Panc1 (cell line): ENCODE data around the gene DLGAP5. TPM values are rescaled to one million over a fixed set of nuclear protein-coding genes. Genes with fewer than 3 reads are reported as not detected.

ENCODE experiments used
- ATAC-seq: fragments of 200-7000 bp; cut with Tn5 transposase; 2 replicates; pipeline ENCODE4 v1.9.1; 2020; ENCODE audit warnings: mild to moderate bottlenecking, moderate library complexity
- BruUV-seq: library from RNA; stranded (reverse); fragments of 400-500 nt; replicated peaks from 2 replicates; lab custom pipeline; 2021; lab: Mats Ljungman, UMichigan
- CTCF ChIA-PET: fragments of 300-600 bp; sonication (Branson Sonifier 250); formaldehyde crosslinking; loops from one replicate; lab custom pipeline; 2022; ENCODE audit warnings: antibody characterized with exemption; lab: Charles Lee
- POLR2A ChIA-PET: fragments of 300-600 bp; sonication (Branson Sonifier 250); formaldehyde crosslinking; loops from one replicate; lab custom pipeline; 2022; ENCODE audit warnings: antibody characterized with exemption; lab: Charles Lee
- DNase-seq: peaks from one replicate; pipeline ENCODE4 v3.0.0-alpha.2; 2010; ENCODE audit warnings: low read depth, low spot score
- H3K27ac ChIP-seq: 2 replicates; pipeline ENCODE4 v1.5.1; 2011; ENCODE audit warnings: mild to moderate bottlenecking, low read length, inconsistent platforms
- H3K27me3 ChIP-seq: fragments of 200-500 bp; sonication (Bioruptor generic); 2 replicates; pipeline ENCODE4 v1.6.0; 2014; ENCODE audit warnings: low read length, inconsistent platforms; ENCODE audit not compliant: control insufficient read depth, insufficient read depth
- H3K36me3 ChIP-seq: fragments of 200-500 bp; sonication (Bioruptor generic); 2 replicates; pipeline ENCODE4 v1.5.1; 2014; ENCODE audit warnings: inconsistent platforms, mild to moderate bottlenecking, low read length, moderate library complexity; ENCODE audit not compliant: control insufficient read depth, insufficient read depth
- H3K4me1 ChIP-seq: 2 replicates; pipeline ENCODE4 v1.5.1; 2011; ENCODE audit warnings: inconsistent platforms, mild to moderate bottlenecking, low read length, moderate library complexity; ENCODE audit not compliant: control insufficient read depth, insufficient read depth
- H3K4me3 ChIP-seq, 2 experiments: 2 replicates each; pipeline ENCODE4 v1.5.1; 2011 to 2012; ENCODE audit warnings: low read depth in 2 of 2, low read length in 2 of 2, mild to moderate bottlenecking in 2 of 2, inconsistent platforms in 1 of 2, moderate library complexity in 1 of 2
- H3K9me3 ChIP-seq: fragments of 200-500 bp; sonication (Bioruptor generic); 2 replicates; pipeline ENCODE4 v1.5.1; 2014; ENCODE audit warnings: low read depth, mild to moderate bottlenecking, inconsistent platforms, low read length, moderate library complexity; ENCODE audit not compliant: control insufficient read depth, insufficient read depth
- CTCF ChIP-seq: fragments of 450-650 bp; IDR thresholded peaks from 2 replicates; pipeline ENCODE4 v1.5.1; 2017; ENCODE audit warnings: mild to moderate bottlenecking
- POLR2AphosphoS5 ChIP-seq: IDR thresholded peaks from 2 replicates; pipeline ENCODE4 v1.6.1; 2012; ENCODE audit warnings: mild to moderate bottlenecking, low read depth, low read length, moderate library complexity
- REST ChIP-seq, 2 experiments: IDR thresholded peaks; 2 replicates each; pipeline ENCODE4 v1.6.1; 2011 to 2012; ENCODE audit warnings: low read depth in 2 of 2, control low read depth in 1 of 2, low read length in 1 of 2, mild to moderate bottlenecking in 1 of 2, moderate library complexity in 1 of 2; ENCODE audit not compliant: insufficient read depth in 1 of 2
- SIN3A ChIP-seq: IDR thresholded peaks from 2 replicates; pipeline ENCODE4 v1.6.1; 2012; ENCODE audit warnings: low read depth, mild to moderate bottlenecking, low read length, moderate library complexity, borderline replicate concordance; ENCODE audit not compliant: insufficient read depth
- TCF7L2 ChIP-seq: IDR thresholded peaks from 2 replicates; pipeline ENCODE4 v1.6.1; 2011; ENCODE audit warnings: mild to moderate bottlenecking, low read depth, low read length, inconsistent platforms
- in situ Hi-C: cut with HindIII; loops from 2 replicates; pipeline ENCODE4 v1.10.0; 2016; ENCODE audit warnings: low sequenced_read_pairs, low pct_unique_long_range_greater_than_20kb
- intact Hi-C: fragments of 100-400 bp; cut with micrococcal nuclease; formaldehyde crosslinking; loops from one replicate; pipeline ENCODE4 v1.10.0; 2022; ENCODE audit not compliant: unreplicated experiment
- total RNA-seq: library from RNA; stranded (reverse); gene quantifications from one replicate; pipeline ENCODE4 v1.2.1, GENCODE V29; 2021; ENCODE audit not compliant: unreplicated experiment

The DLGAP5 gene
- total RNA-seq, 1 experiment from 2014 or later = 48.7 TPM

- POLR2A ChIA-PET = no interaction called here
Observed at GRCh38 chr14:55153951-55154350, 37.4 kb downstream of the DLGAP5 start.

GRCh38 chr14:55152052-55152753 lies 39.2 kb downstream of the DLGAP5 start:
- no peak for DNase-seq
- no peak for TF ChIP-seq TCF7L2
- TF ChIP-seq SIN3A = no peak
- no peak for TF ChIP-seq REST (IDR thresholded peaks at IDR 0.05; ENCODE audit: insufficient read depth in 1 of 2, low read depth in 2 of 2, low read length in 1 of 2)
- TF ChIP-seq CTCF = no peak
- no peak for TF ChIP-seq POLR2AphosphoS5
- H3K27me3 ChIP-seq = no peaks in the 10 kb centered on the region
- peaks cover 40% of the 10 kb centered on the region for H3K36me3 ChIP-seq
- H3K9me3 ChIP-seq = no peaks in the 10 kb centered on the region
- intact Hi-C loops (no loop called here), in situ Hi-C loops (no loop called here)
- POLR2A ChIA-PET = interaction anchor here (0.6 kb wide), 1 partner anchor 16 kb away, joined by 7 read pairs; no protein-coding TSS in a partner anchor
- no peak overlapping the region for H3K4me3 ChIP-seq
- BruUV-seq = no TSS peak
- no peak overlapping the region for H3K27ac ChIP-seq
- H3K4me1 ChIP-seq = no peaks in the 10 kb centered on the region
- no peak for ATAC-seq
- CTCF ChIA-PET = no interaction called here

More at GRCh38 chr14:55153951-55154350, 37.4 kb downstream of the DLGAP5 start:
- Histone ChIP-seq H3K27ac (no peak overlapping the region), H3K27me3 (no peaks in the 10 kb centered on the region), H3K4me3 (no peak overlapping the region), H3K9me3 (no peaks in the 10 kb centered on the region), H3K36me3 (peaks cover 37% of the 10 kb centered on the region), H3K4me1 (no peaks in the 10 kb centered on the region)
- no peak for DNase-seq
- CTCF ChIA-PET = no interaction called here
- no TSS peak for BruUV-seq
- in situ Hi-C loops = no loop called here
- ATAC-seq = no peak
- intact Hi-C loops = no loop called here
- TF ChIP-seq POLR2AphosphoS5 (no peak), REST (IDR thresholded peaks at IDR 0.05; ENCODE audit: insufficient read depth in 1 of 2, low read depth in 2 of 2, low read length in 1 of 2) (no peak), SIN3A (no peak), TCF7L2 (no peak), CTCF (no peak)
